ENCODE data around the gene SEC23IP.
"Not testable (repeated sequence)": the region's sequence is repeated elsewhere in the genome, so short reads cannot be mapped to it uniquely, and the experiment has no call there.

DNA sequence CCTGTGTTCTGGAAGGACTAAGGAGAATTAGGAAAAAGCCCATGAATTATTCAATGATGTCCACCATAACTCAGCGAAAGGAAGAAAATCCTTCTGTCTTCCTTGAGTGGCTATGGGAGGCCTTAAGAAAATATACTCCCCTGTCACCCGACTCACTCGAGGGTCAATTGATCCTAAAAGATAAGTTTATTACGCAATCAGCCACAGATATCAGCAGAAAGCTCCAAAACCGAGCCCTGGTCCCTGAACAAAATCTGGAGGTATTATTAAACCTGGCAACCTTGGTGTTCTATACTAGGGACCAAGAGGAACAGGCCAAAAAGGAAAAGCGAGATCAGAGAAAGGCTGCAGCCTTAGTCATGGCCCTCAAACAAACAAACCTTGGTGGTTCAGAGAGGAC, 6.5 kb upstream of the SEC23IP start:
- not testable (repeated sequence) for TF ChIP-seq POLR2A, CTCF (IDR thresholded peaks at IDR 0.05)
